ENCODE measurements around the gene NKTR.
A peak's percentile ranks its signal among the peaks of the same experiment; 100 is the strongest.

Gene NKTR

GRCh38 chr3:42674146-42674545 lies 73.7 kb downstream of the NKTR start:
- Histone ChIP-seq H3K9me3 (ENCODE audit: control insufficient read depth, low read length) (peaks cover 14% of the 10 kb centered on the region), H3K4me1 (ENCODE audit: control insufficient read depth, insufficient read depth, low read length) (peaks cover 9% of the 10 kb centered on the region)

GRCh38 chr3:42675909-42676308 lies 75.4 kb downstream of the NKTR start:
- no peak overlapping the region for H3K9ac ChIP-seq (ENCODE audit: low read length)
- peaks cover 22% of the 10 kb centered on the region for H3K4me1 ChIP-seq (ENCODE audit: control insufficient read depth, insufficient read depth, low read length)
- no peak for DNase-seq (ENCODE audit: low read depth)
- H3K9me3 ChIP-seq (ENCODE audit: control insufficient read depth, low read length): peaks cover 9% of the 10 kb centered on the region
- no peak overlapping the region for H3K4me3 ChIP-seq (ENCODE audit: low read length)
- H3K27me3 ChIP-seq (replicated peaks; ENCODE audit: control insufficient read depth, insufficient read depth, low read length): no peaks in the 10 kb centered on the region
- H3K36me3 ChIP-seq (ENCODE audit: control insufficient read depth, insufficient read depth, low read length, severe bottlenecking): no peaks in the 10 kb centered on the region

More at GRCh38 chr3:42674146-42674545, 73.7 kb downstream of the NKTR start:
- Histone ChIP-seq H3K9ac (ENCODE audit: low read length) (no peak overlapping the region), H3K36me3 (ENCODE audit: control insufficient read depth, insufficient read depth, low read length, severe bottlenecking) (no peaks in the 10 kb centered on the region), H3K4me3 (ENCODE audit: low read length) (no peak overlapping the region), H3K27me3 (replicated peaks; ENCODE audit: control insufficient read depth, insufficient read depth, low read length) (no peaks in the 10 kb centered on the region)
- no peak for DNase-seq (ENCODE audit: low read depth)

GRCh38 chr3:42678447-42678846 lies 78.0 kb downstream of the NKTR start:
- Histone ChIP-seq H3K36me3 (ENCODE audit: control insufficient read depth, insufficient read depth, low read length, severe bottlenecking) (no peaks in the 10 kb centered on the region), H3K9me3 (ENCODE audit: control insufficient read depth, low read length) (peaks cover 7% of the 10 kb centered on the region), H3K4me3 (ENCODE audit: low read length) (no peak overlapping the region), H3K9ac (ENCODE audit: low read length) (no peak overlapping the region), H3K27me3 (replicated peaks; ENCODE audit: control insufficient read depth, insufficient read depth, low read length) (no peaks in the 10 kb centered on the region), H3K4me1 (ENCODE audit: control insufficient read depth, insufficient read depth, low read length) (peaks cover 19% of the 10 kb centered on the region)
- no peak for DNase-seq (ENCODE audit: low read depth)

GRCh38 chr3:42680271-42680670 lies 79.8 kb downstream of the NKTR start:
- no peaks in the 10 kb centered on the region for H3K27me3 ChIP-seq (replicated peaks; ENCODE audit: control insufficient read depth, insufficient read depth, low read length)
- peaks cover 25% of the 10 kb centered on the region for H3K4me1 ChIP-seq (ENCODE audit: control insufficient read depth, insufficient read depth, low read length)
- H3K9ac ChIP-seq (ENCODE audit: low read length): no peak overlapping the region
- peaks cover 7% of the 10 kb centered on the region for H3K9me3 ChIP-seq (ENCODE audit: control insufficient read depth, low read length)
- no peak overlapping the region for H3K4me3 ChIP-seq (ENCODE audit: low read length)
- H3K36me3 ChIP-seq (ENCODE audit: control insufficient read depth, insufficient read depth, low read length, severe bottlenecking): no peaks in the 10 kb centered on the region
- no peak for DNase-seq (ENCODE audit: low read depth)

GRCh38 chr3:42680806-42681205 lies 80.3 kb downstream of the NKTR start:
- no peak overlapping the region for H3K4me3 ChIP-seq (ENCODE audit: low read length)
- peaks cover 26% of the 10 kb centered on the region for H3K4me1 ChIP-seq (ENCODE audit: control insufficient read depth, insufficient read depth, low read length)
- DNase-seq (ENCODE audit: low read depth): no peak
- H3K9me3 ChIP-seq (ENCODE audit: control insufficient read depth, low read length): peaks cover 5% of the 10 kb centered on the region
- H3K9ac ChIP-seq (ENCODE audit: low read length): no peak overlapping the region
- no peaks in the 10 kb centered on the region for H3K27me3 ChIP-seq (replicated peaks; ENCODE audit: control insufficient read depth, insufficient read depth, low read length)
- H3K36me3 ChIP-seq (ENCODE audit: control insufficient read depth, insufficient read depth, low read length, severe bottlenecking): no peaks in the 10 kb centered on the region

GRCh38 chr3:42681361-42682038 lies 81.0 kb downstream of the NKTR start:
- Histone ChIP-seq H3K4me3 (ENCODE audit: low read length) (no peak overlapping the region), H3K4me1 (ENCODE audit: control insufficient read depth, insufficient read depth, low read length) (peaks cover 29% of the 10 kb centered on the region)
- no peak for DNase-seq (ENCODE audit: low read depth)

GRCh38 chr3:42682301-42683070 lies 82.0 kb downstream of the NKTR start:
- no peak for DNase-seq (ENCODE audit: low read depth)

More at GRCh38 chr3:42681361-42682038, 81.0 kb downstream of the NKTR start:
- H3K9ac ChIP-seq (ENCODE audit: low read length): no peak overlapping the region
- H3K27me3 ChIP-seq (replicated peaks; ENCODE audit: control insufficient read depth, insufficient read depth, low read length): peaks cover 5% of the 10 kb centered on the region
- no peaks in the 10 kb centered on the region for H3K36me3 ChIP-seq (ENCODE audit: control insufficient read depth, insufficient read depth, low read length, severe bottlenecking)
- no peaks in the 10 kb centered on the region for H3K9me3 ChIP-seq (ENCODE audit: control insufficient read depth, low read length)

GRCh38 chr3:42683875-42684598 lies 83.6 kb downstream of the NKTR start:
- H3K4me3 ChIP-seq (ENCODE audit: low read length): no peak overlapping the region
- no peaks in the 10 kb centered on the region for H3K36me3 ChIP-seq (ENCODE audit: control insufficient read depth, insufficient read depth, low read length, severe bottlenecking)
- no peaks in the 10 kb centered on the region for H3K9me3 ChIP-seq (ENCODE audit: control insufficient read depth, low read length)
- H3K4me1 ChIP-seq (ENCODE audit: control insufficient read depth, insufficient read depth, low read length): peaks cover 29% of the 10 kb centered on the region
- H3K27me3 ChIP-seq (replicated peaks; ENCODE audit: control insufficient read depth, insufficient read depth, low read length): peaks cover 16% of the 10 kb centered on the region
- H3K9ac ChIP-seq (ENCODE audit: low read length): no peak overlapping the region
- peak; percentile 87 for DNase-seq (ENCODE audit: low read depth)

More at GRCh38 chr3:42682301-42683070, 82.0 kb downstream of the NKTR start:
- H3K4me3 ChIP-seq (ENCODE audit: low read length): no peak overlapping the region
- H3K4me1 ChIP-seq (ENCODE audit: control insufficient read depth, insufficient read depth, low read length): peaks cover 29% of the 10 kb centered on the region
- peaks cover 12% of the 10 kb centered on the region for H3K27me3 ChIP-seq (replicated peaks; ENCODE audit: control insufficient read depth, insufficient read depth, low read length)
- H3K9me3 ChIP-seq (ENCODE audit: control insufficient read depth, low read length): no peaks in the 10 kb centered on the region
- no peaks in the 10 kb centered on the region for H3K36me3 ChIP-seq (ENCODE audit: control insufficient read depth, insufficient read depth, low read length, severe bottlenecking)
- no peak overlapping the region for H3K9ac ChIP-seq (ENCODE audit: low read length)

- no peak overlapping the region for H3K4me3 ChIP-seq (ENCODE audit: low read length)
- peaks cover 24% of the 10 kb centered on the region for H3K27me3 ChIP-seq (replicated peaks; ENCODE audit: control insufficient read depth, insufficient read depth, low read length)
- no peaks in the 10 kb centered on the region for H3K9me3 ChIP-seq (ENCODE audit: control insufficient read depth, low read length)
- peaks cover 27% of the 10 kb centered on the region for H3K4me1 ChIP-seq (ENCODE audit: control insufficient read depth, insufficient read depth, low read length)
- no peak for DNase-seq (ENCODE audit: low read depth)
- no peaks in the 10 kb centered on the region for H3K36me3 ChIP-seq (ENCODE audit: control insufficient read depth, insufficient read depth, low read length, severe bottlenecking)
- H3K9ac ChIP-seq (ENCODE audit: low read length): no peak overlapping the region
These were observed 84.3 kb downstream of the NKTR start for GRCh38 chr3:42684632-42685362.

GRCh38 chr3:42685363-42685881 lies 84.9 kb downstream of the NKTR start, which contains the start of gene KLHL40:
Gene KLHL40 (plus strand): TSS chr3:42685537. CDS start chr3:42685619, 82 bp downstream.
- no peak within 1 kb of the TSS for H3K9ac ChIP-seq (ENCODE audit: low read length)
- peaks cover 26% of the 10 kb centered on the region for H3K27me3 ChIP-seq (replicated peaks; ENCODE audit: control insufficient read depth, insufficient read depth, low read length)
- H3K9me3 ChIP-seq (ENCODE audit: control insufficient read depth, low read length): no peaks in the 10 kb centered on the region
- no peak for DNase-seq (ENCODE audit: low read depth)
- no peaks in the 10 kb centered on the region for H3K36me3 ChIP-seq (ENCODE audit: control insufficient read depth, insufficient read depth, low read length, severe bottlenecking)
- peak within 1 kb of the TSS; percentile 57 for H3K4me3 ChIP-seq (ENCODE audit: low read length)
- H3K4me1 ChIP-seq (ENCODE audit: control insufficient read depth, insufficient read depth, low read length): peaks cover 21% of the 10 kb centered on the region
